Mammary microvascular endothelial cell (primary cell): ENCODE measurements around the gene MGP. TPM values are rescaled to one million over a fixed set of nuclear protein-coding genes. Genes with fewer than 3 reads are reported as not detected.

Source experiments
- total RNA-seq: library from RNA; depleted of rRNA; stranded (reverse); fragments of >200 nt; gene quantifications from 2 replicates; pipeline ENCODE4 v1.2.3, GENCODE V29; 2015

MGP gene
- total RNA-seq, result 29.6 and 38.0 TPM in 2 replicates

GRCh38 chr12:14885718-14886221, at the start of gene MGP:
Gene MGP, minus strand, starts transcription at chr12:14885854. Its CDS starts 63 bp downstream, at chr12:14885791.

GRCh38 chr12:14843425-14843887, 42.2 kb downstream of the MGP start, which contains the start of gene ART4:
Gene ART4, minus strand, starts transcription at chr12:14843526. Its CDS starts 413 bp downstream, at chr12:14843113.

Other genes starting within 250 kb of the MGP start
- not detected in 2 replicates for gene GUCY2C, start 189.3 kb downstream of the MGP start, total RNA-seq
- gene WBP11, start 82.4 kb downstream of the MGP start, total RNA-seq, result 23.3 and 24.5 TPM in 2 replicates
- gene C12orf60, start 82.2 kb downstream of the MGP start, total RNA-seq, result 0.74 and 1.1 TPM in 2 replicates
- gene SMCO3, start 71.7 kb downstream of the MGP start, total RNA-seq, result 0.20 TPM in 1 of 2 replicates, not detected in the other
- 2.7 and 4.7 TPM in 2 replicates for gene ART4, start 42.3 kb downstream of the MGP start, total RNA-seq
- 0.73 and 2.1 TPM in 2 replicates for gene ERP27, start 52.7 kb upstream of the MGP start, total RNA-seq
- 678 and 775 TPM in 2 replicates for gene ARHGDIB, start 75.7 kb upstream of the MGP start, total RNA-seq
- gene PDE6H, start 87.2 kb upstream of the MGP start, total RNA-seq, result not detected in 2 replicates